CD4-positive, CD25-positive, alpha-beta regulatory T cell (primary cell): ENCODE measurements around the gene TMEM131. TPM values are rescaled to one million over a fixed set of nuclear protein-coding genes. Genes with fewer than 3 reads are reported as not detected.
A peak's percentile ranks its signal among the peaks of the same experiment; 100 is the strongest.
"Not testable (repeated sequence)": the region's sequence is repeated elsewhere in the genome, so short reads cannot be mapped to it uniquely, and the experiment has no call there.

ENCODE experiments used
- ATAC-seq, 2 donors: fragments of 150-1000 bp; cut with Tn5 transposase; one replicate each; pipeline ENCODE4 v1.10.0; 2021; ENCODE audit warnings: low read depth in 2 of 2, moderate number of reproducible peaks in 2 of 2, moderate library complexity in 1 of 2
- DNase-seq, 3 donors: peaks; one replicate each; pipeline versions ENCODE4 v3.0.0 to v3.0.0-alpha.2; 2012 to 2022; ENCODE audit warnings: mixed read lengths in 1 of 3
- H3K27ac ChIP-seq: one replicate; pipeline ENCODE4 v1.7.0; 2013; ENCODE audit warnings: mild to moderate bottlenecking, low read length; ENCODE audit not compliant: insufficient read depth, poor library complexity, severe bottlenecking
- H3K27me3 ChIP-seq: one replicate; pipeline ENCODE4 v1.7.0; 2013; ENCODE audit warnings: low read length; ENCODE audit not compliant: control insufficient read depth, insufficient read depth
- H3K36me3 ChIP-seq: one replicate; pipeline ENCODE4 v1.7.0; 2013; ENCODE audit warnings: mild to moderate bottlenecking, low read length, moderate library complexity; ENCODE audit not compliant: control insufficient read depth, insufficient read depth
- H3K4me1 ChIP-seq: 2 replicates; pipeline ENCODE4 v1.7.0; 2013; ENCODE audit warnings: mild to moderate bottlenecking, low read length; ENCODE audit not compliant: insufficient read depth, control insufficient read depth, poor library complexity, severe bottlenecking
- H3K4me3 ChIP-seq: one replicate; pipeline ENCODE4 v1.7.0; 2013; ENCODE audit warnings: low read depth, mild to moderate bottlenecking, low read length, moderate library complexity
- H3K9me3 ChIP-seq, 2 experiments: 1 replicate in 1 of 2; 2 replicates in 1 of 2; pipeline ENCODE4 v1.7.0; 2013; ENCODE audit warnings: low read length in 2 of 2, mild to moderate bottlenecking in 1 of 2, moderate library complexity in 1 of 2; ENCODE audit not compliant: control insufficient read depth in 2 of 2
- H3K27ac Mint-ChIP-seq, 3 donors: one replicate each; pipeline ENCODE4 v1.8.0; 2020 to 2022; ENCODE audit warnings: mild to moderate bottlenecking in 3 of 3, mixed read lengths in 3 of 3, moderate library complexity in 2 of 3
- H3K27me3 Mint-ChIP-seq: one replicate; pipeline ENCODE4 v1.8.0; 2022; ENCODE audit warnings: mild to moderate bottlenecking, mixed read lengths
- H3K36me3 Mint-ChIP-seq: one replicate; pipeline ENCODE4 v1.8.0; 2020; ENCODE audit warnings: mixed read lengths
- H3K4me1 Mint-ChIP-seq, 4 donors: one replicate each; pipeline ENCODE4 v1.8.0; 2020 to 2022; ENCODE audit warnings: mixed read lengths in 4 of 4, mild to moderate bottlenecking in 1 of 4
- H3K4me3 Mint-ChIP-seq, 4 donors: one replicate each; pipeline ENCODE4 v1.8.0; 2020 to 2022; ENCODE audit warnings: mild to moderate bottlenecking in 4 of 4, mixed read lengths in 4 of 4, moderate library complexity in 3 of 4
- H3K9me3 Mint-ChIP-seq, 7 donors: one replicate each; pipeline ENCODE4 v1.8.0; 2020 to 2022; ENCODE audit warnings: mixed read lengths in 7 of 7, mild to moderate bottlenecking in 3 of 7, moderate library complexity in 2 of 7
- polyA plus RNA-seq, 4 donors: library from polyadenylated mRNA; unstranded; fragments of 300-500 nt; fragmentation: Illumina TruSeq; gene quantifications; one replicate each; pipeline ENCODE4 v1.2.3, GENCODE V29; 2021
- total RNA-seq: library from RNA; stranded (reverse); gene quantifications from one replicate; pipeline ENCODE4 v1.2.3, GENCODE V29; 2022

The TMEM131 gene
- total and polyA plus RNA-seq, 5 donors from 2014 or later: 6.7 to 34.1 (median 8.0) TPM

DNA sequence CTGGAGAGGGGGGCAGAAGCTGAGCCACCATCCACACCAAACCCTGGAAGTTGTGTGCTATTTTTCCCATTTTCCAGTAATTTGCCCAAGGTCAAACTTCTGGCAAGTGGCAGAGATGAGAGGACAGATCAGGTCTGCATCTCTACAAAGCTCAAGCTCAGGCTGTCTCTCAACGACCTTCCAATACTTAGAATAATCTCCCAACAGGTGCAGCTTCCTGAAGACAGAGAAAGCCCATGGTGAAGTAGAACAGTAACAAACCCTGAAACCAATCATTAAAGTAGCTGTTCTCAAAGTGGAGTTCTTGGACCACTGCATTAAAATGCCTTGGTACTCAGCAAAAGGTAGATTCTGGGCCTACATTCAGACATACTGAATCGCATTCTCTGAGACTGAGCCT is 37.6 kb downstream of the TMEM131 start:
- no peaks in the 10 kb centered on the region for H3K9me3 ChIP-seq
- no peak overlapping the region for H3K27ac ChIP-seq
- H3K4me1 ChIP-seq: peaks cover 2% of the 10 kb centered on the region
- no peaks in the 10 kb centered on the region for H3K36me3 ChIP-seq
- H3K4me1 Mint-ChIP-seq: peaks cover 38 to 78% (median 60%) of the 10 kb centered on the region in 4 donors
- H3K4me3 Mint-ChIP-seq: peak overlapping the region in 2 of 4 donors; percentile 32 to 53
- no peak overlapping the region for H3K4me3 ChIP-seq
- no peaks in the 10 kb centered on the region for H3K27me3 Mint-ChIP-seq
- ATAC-seq (no peak), DNase-seq (no peak)
- peaks cover 3% of the 10 kb centered on the region for H3K36me3 Mint-ChIP-seq
- H3K9me3 Mint-ChIP-seq: no peaks in the 10 kb centered on the region
- H3K27me3 ChIP-seq: no peaks in the 10 kb centered on the region
- peak overlapping the region in 2 of 3 donors; percentile 18 to 87 for H3K27ac Mint-ChIP-seq

DNA sequence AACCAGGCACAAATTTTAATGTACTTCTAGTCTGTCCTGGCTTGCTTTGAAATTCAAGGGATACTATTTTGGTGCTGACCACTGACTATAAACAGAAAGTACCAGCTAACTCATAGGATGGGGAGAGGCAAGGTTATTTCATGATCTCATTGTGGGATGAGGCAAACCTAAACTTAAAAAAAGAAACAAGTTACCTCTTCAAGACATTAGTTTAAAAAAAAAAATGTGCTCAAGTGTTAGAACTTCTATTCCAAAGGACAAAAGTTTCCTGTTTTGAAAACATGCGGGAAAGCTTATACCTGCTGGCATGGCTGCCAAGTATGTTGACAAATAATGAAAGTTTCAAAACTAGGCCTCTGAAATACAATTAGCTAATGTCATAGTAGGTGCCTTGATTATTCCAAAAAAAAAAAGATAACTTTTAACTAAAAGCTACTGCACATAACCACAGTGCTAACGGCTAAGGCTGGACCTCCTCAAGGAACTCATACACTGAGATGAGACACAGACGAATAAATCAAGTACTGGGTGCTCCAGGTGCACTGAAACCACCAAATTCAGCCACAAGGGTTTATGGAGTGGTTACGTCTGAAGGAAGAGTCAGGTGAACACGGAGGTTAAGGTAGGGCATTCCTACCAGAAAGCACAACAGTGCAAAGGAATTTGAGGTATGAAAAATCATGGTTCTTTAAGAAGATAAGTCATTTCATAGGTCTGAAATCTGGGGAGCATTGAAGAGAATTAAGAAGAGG is 38.1 kb downstream of the TMEM131 start:
- H3K36me3 ChIP-seq: no peaks in the 10 kb centered on the region
- DNase-seq: no peak
- Mint-ChIP-seq H3K27ac (peak overlapping the region in 2 of 3 donors; percentile 18 to 87), H3K36me3 (peaks cover 3% of the 10 kb centered on the region), H3K4me1 (peaks cover 41 to 76% (median 59%) of the 10 kb centered on the region in 4 donors), H3K4me3 (peak overlapping the region in 2 of 4 donors; percentile 50 to 53), H3K9me3 (no peaks in the 10 kb centered on the region), H3K27me3 (no peaks in the 10 kb centered on the region)
- no peaks in the 10 kb centered on the region for H3K4me1 ChIP-seq
- no peak overlapping the region for H3K4me3 ChIP-seq
- H3K27me3 ChIP-seq: no peaks in the 10 kb centered on the region
- no peaks in the 10 kb centered on the region for H3K9me3 ChIP-seq
- no peak for ATAC-seq
- no peak overlapping the region for H3K27ac ChIP-seq

DNA sequence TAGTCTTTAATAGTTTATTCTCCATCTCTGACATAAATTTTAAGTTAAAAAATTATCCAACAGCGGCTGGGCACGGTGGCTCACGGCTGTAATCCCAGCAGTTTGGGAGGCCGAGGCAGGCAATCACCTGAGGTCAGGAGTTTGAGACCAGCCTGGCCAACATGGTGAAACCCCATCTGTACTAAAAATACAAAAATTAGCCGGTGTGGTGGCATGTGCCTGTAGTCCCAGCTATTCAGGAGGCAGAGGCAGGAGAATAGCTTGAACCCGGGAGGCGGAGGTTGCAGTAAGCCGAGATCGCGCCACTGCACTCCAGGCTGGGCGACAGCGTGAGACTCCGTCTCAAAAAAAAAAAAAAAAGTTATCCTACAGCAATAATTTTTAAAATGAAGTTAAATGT is 39.0 kb downstream of the TMEM131 start:
- not testable (repeated sequence) for H3K36me3 Mint-ChIP-seq, H3K27me3 Mint-ChIP-seq, H3K4me3 Mint-ChIP-seq, H3K4me3 ChIP-seq, ATAC-seq, H3K9me3 ChIP-seq, H3K27ac ChIP-seq, H3K9me3 Mint-ChIP-seq, H3K27me3 ChIP-seq, H3K27ac Mint-ChIP-seq, DNase-seq, H3K4me1 ChIP-seq, H3K36me3 ChIP-seq
- peaks cover 41 to 78% (median 61%) of the 10 kb centered on the region in 4 donors for H3K4me1 Mint-ChIP-seq

DNA sequence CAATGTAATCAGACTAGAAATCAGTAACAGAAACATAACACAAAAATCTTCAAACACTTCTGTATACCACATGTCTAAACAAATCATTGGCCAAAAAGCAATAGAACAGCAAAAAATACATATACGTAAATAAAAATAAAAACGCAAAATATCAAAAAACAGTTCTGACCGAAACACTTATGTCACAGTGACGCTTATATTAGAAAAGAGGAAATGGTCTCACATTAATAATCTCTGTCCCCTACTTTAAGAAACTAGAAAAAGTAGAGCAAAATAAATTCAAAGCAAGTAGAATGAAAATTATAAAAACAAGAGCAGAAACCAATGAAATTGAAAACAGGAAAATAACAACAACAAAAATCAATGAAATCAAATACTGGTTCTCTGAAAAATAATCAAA is 41.9 kb downstream of the TMEM131 start:
- Mint-ChIP-seq H3K4me1 (peaks cover 48 to 77% (median 66%) of the 10 kb centered on the region in 4 donors), H3K36me3 (peaks cover 3% of the 10 kb centered on the region), H3K27ac (peak overlapping the region in 1 of 3 donors; percentile 53), H3K4me3 (peak overlapping the region in 2 of 4 donors; percentile 30 to 35), H3K9me3 (no peaks in the 10 kb centered on the region), H3K27me3 (no peaks in the 10 kb centered on the region)
- DNase-seq (no peak), ATAC-seq (no peak)
- Histone ChIP-seq H3K36me3 (no peaks in the 10 kb centered on the region), H3K9me3 (no peaks in the 10 kb centered on the region), H3K4me1 (peaks cover 3% of the 10 kb centered on the region), H3K27me3 (no peaks in the 10 kb centered on the region), H3K4me3 (no peak overlapping the region), H3K27ac (no peak overlapping the region)

DNA sequence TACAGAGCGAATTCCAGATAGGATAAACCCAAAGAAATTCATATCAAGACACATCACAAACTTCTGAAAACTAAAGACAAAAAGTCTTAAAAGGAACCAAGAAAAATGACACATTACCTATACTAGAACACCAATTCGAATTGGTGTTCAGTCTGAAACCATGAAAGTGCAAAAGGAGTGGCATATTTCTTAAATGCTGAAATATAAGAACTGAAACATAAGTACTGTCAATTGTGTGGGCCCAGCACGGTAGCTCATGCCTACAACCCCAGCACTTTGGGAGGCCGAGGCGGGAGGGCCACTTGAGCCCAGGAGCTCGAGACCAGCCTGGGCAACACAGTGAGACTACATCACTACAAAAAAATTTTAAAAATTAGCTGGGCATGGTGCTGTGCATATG is 43.4 kb downstream of the TMEM131 start:
- H3K27ac ChIP-seq: no peak overlapping the region
- no peaks in the 10 kb centered on the region for H3K27me3 Mint-ChIP-seq
- no peaks in the 10 kb centered on the region for H3K27me3 ChIP-seq
- no peaks in the 10 kb centered on the region for H3K9me3 Mint-ChIP-seq
- ATAC-seq: no peak
- no peaks in the 10 kb centered on the region for H3K36me3 ChIP-seq
- no peak overlapping the region for H3K4me3 ChIP-seq
- no peaks in the 10 kb centered on the region for H3K9me3 ChIP-seq
- H3K36me3 Mint-ChIP-seq: peaks cover 8% of the 10 kb centered on the region
- peaks cover 3% of the 10 kb centered on the region for H3K4me1 ChIP-seq
- peak overlapping the region in 1 of 3 donors; percentile 62 for H3K27ac Mint-ChIP-seq
- no peak overlapping the region for H3K4me3 Mint-ChIP-seq
- H3K4me1 Mint-ChIP-seq: peaks cover 49 to 74% (median 61%) of the 10 kb centered on the region in 4 donors
- DNase-seq: no peak

DNA sequence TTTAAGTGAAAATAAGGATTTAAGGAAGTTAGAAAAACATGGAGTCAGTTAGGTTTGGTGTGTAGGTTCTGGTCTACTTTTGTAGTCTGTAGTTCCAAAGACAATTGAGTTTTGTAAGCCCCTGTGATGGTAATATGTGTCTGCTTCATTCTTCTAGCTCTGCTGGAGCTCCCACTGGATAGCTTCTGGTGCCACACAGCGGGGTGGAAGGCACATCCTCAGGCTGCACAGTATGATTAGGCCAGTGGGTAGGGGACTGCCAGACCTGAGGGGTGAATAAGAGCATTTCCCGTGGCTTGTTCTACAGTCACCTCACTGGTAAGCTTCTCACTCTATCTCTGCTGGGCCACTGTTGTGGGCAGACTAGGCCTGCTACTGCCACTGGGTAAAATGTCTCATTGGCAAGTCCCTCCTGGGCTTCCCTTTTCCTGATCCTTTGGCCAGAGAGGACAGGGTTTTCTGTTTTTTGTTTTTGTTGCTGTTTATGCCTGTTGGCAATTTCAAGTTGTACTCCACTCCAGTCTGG is 44.5 kb downstream of the TMEM131 start:
- H3K27ac Mint-ChIP-seq: peak overlapping the region in 1 of 3 donors; percentile 62
- H3K4me3 Mint-ChIP-seq: peak overlapping the region in 1 of 4 donors; percentile 36
- Histone ChIP-seq H3K27me3 (no peaks in the 10 kb centered on the region), H3K27ac (no peak overlapping the region), H3K4me3 (no peak overlapping the region), H3K9me3 (no peaks in the 10 kb centered on the region), H3K4me1 (peaks cover 3% of the 10 kb centered on the region), H3K36me3 (no peaks in the 10 kb centered on the region)
- DNase-seq: no peak
- no peaks in the 10 kb centered on the region for H3K9me3 Mint-ChIP-seq
- H3K36me3 Mint-ChIP-seq: peaks cover 8% of the 10 kb centered on the region
- no peaks in the 10 kb centered on the region for H3K27me3 Mint-ChIP-seq
- H3K4me1 Mint-ChIP-seq: peaks cover 55 to 82% (median 69%) of the 10 kb centered on the region in 4 donors
- peak in 1 of 2 donors; percentile 47 for ATAC-seq

DNA sequence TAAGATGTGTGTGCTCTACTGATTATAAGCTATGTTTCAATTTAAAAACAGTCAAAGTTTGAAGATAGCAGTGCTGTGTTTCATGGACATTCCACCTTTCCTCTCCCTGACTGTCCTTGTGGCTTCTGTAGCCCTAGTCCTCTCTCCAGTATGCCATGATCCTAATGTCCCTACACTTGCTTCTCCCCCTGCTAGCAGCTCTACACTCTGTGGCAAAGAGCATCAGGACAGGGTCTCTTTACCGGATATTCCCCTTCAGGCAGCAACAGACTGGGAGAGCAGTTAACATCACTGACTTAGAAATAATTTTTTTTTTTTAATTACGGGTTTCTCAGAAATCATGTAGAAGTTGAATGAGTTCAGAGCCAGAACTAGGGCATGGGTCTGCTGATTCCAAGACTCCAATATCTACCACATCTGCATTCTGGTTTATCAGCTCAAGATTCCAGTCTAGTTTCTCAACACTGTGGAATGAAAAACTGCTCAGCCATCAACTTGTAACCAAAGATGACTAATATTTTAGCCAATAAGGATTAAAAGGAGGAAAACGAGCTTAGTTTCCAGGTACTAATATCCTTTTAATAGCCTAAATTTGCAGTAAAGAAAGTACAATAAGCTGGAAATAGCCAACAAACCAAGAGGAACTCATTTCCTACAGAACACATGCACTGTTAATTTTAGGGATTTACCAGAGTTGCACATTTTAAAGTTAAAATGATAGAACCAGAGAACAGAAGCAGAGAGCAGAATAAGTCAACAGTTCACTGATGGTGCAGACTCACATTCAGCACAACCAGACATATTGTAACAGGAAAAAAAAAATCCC is 45.2 kb downstream of the TMEM131 start:
- H3K4me1 Mint-ChIP-seq: peaks cover 50 to 79% (median 65%) of the 10 kb centered on the region in 4 donors
- no peak overlapping the region for H3K4me3 Mint-ChIP-seq

More for the DNA sequence above, 45.2 kb downstream of the TMEM131 start:
- Histone ChIP-seq H3K9me3 (no peaks in the 10 kb centered on the region), H3K4me1 (peaks cover 3% of the 10 kb centered on the region), H3K27ac (no peak overlapping the region), H3K27me3 (no peaks in the 10 kb centered on the region), H3K4me3 (no peak overlapping the region), H3K36me3 (no peaks in the 10 kb centered on the region)
- H3K27ac Mint-ChIP-seq: no peak overlapping the region
- no peaks in the 10 kb centered on the region for H3K27me3 Mint-ChIP-seq
- DNase-seq (no peak), ATAC-seq (no peak)
- peaks cover 8% of the 10 kb centered on the region for H3K36me3 Mint-ChIP-seq
- H3K9me3 Mint-ChIP-seq: peaks cover 0 to under 1% (median 0%) of the 10 kb centered on the region in 7 donors
